ENCODE measurements around the gene NFATC2IP.
"Not testable (repeated sequence)": the region's sequence is repeated elsewhere in the genome, so short reads cannot be mapped to it uniquely, and the experiment has no call there.

Gene NFATC2IP

GRCh38 chr16:28974437-28975157, 23.9 kb downstream of the NFATC2IP start, which contains the start of gene SPNS1:
TSS of gene SPNS1 (plus strand) at chr16:28974778. CDS start at chr16:28975152, 374 bp downstream.
- peak; percentile 95 to 96 for ATAC-seq

- ATAC-seq: no peak
These were observed 24.4 kb downstream of the NFATC2IP start for GRCh38 chr16:28975158-28975599.

- no peak for ATAC-seq
These were observed 27.2 kb downstream of the NFATC2IP start for GRCh38 chr16:28977703-28978662.

GRCh38 chr16:28980330-28980729, 29.6 kb downstream of the NFATC2IP start:
- ATAC-seq: not testable (repeated sequence)

- no peak for ATAC-seq
These were observed 30.2 kb downstream of the NFATC2IP start for GRCh38 chr16:28980929-28981328.

GRCh38 chr16:28981517-28981916, 30.8 kb downstream of the NFATC2IP start:
- ATAC-seq: no peak

- ATAC-seq: no peak
These were observed 31.7 kb downstream of the NFATC2IP start for GRCh38 chr16:28982418-28982817.

- no peak for ATAC-seq
These were observed 32.2 kb downstream of the NFATC2IP start for GRCh38 chr16:28982949-28983348.

- ATAC-seq: no peak
These were observed 32.9 kb downstream of the NFATC2IP start for GRCh38 chr16:28983644-28984043.

- no peak for ATAC-seq
These were observed 33.4 kb downstream of the NFATC2IP start for GRCh38 chr16:28984091-28984490.

- peak; percentile 66 to 71 for ATAC-seq
These were observed 33.9 kb downstream of the NFATC2IP start, which contains the start of gene LAT for GRCh38 chr16:28984619-28985135. TSS of gene LAT (plus strand) at chr16:28985052. CDS start at chr16:28985418, 366 bp downstream.

GRCh38 chr16:28985211-28986041, 34.7 kb downstream of the NFATC2IP start:
- peak; percentile 7 to 8 for ATAC-seq

GRCh38 chr16:28986046-28986445, 35.3 kb downstream of the NFATC2IP start:
- no peak for ATAC-seq

GRCh38 chr16:28986492-28986891, 35.8 kb downstream of the NFATC2IP start:
- ATAC-seq: no peak

GRCh38 chr16:28987170-28987853, 36.6 kb downstream of the NFATC2IP start:
- ATAC-seq: no peak

GRCh38 chr16:28989363-28989762, 38.6 kb downstream of the NFATC2IP start:
- no peak for ATAC-seq

GRCh38 chr16:28990375-28991040, 39.8 kb downstream of the NFATC2IP start:
- ATAC-seq: peak; percentile 91 to 92

- ATAC-seq: no peak
These were observed 41.0 kb downstream of the NFATC2IP start for GRCh38 chr16:28991687-28992086.

GRCh38 chr16:28992496-28992895, 41.8 kb downstream of the NFATC2IP start:
- ATAC-seq: no peak

GRCh38 chr16:28998837-28999236, 48.1 kb downstream of the NFATC2IP start:
- no peak for ATAC-seq

- ATAC-seq: no peak
These were observed 48.8 kb downstream of the NFATC2IP start for GRCh38 chr16:28999577-28999976.
